Brain microvascular endothelial cell (primary cell): ENCODE results near the gene MIP.

Source experiments
- DNase-seq: peaks from one replicate; pipeline ENCODE4 v3.0.0-alpha.2; 2020
- H3K27ac ChIP-seq: fragments of 250-450 bp; sonication (Bioruptor Pico); 2 replicates; pipeline ENCODE4 v1.5.1; 2020; ENCODE audit warnings: mild to moderate bottlenecking, moderate library complexity
- H3K27me3 ChIP-seq: fragments of 250-450 bp; sonication (Bioruptor Pico); replicated peaks from 2 replicates; pipeline ENCODE4 v1.5.1; 2020; ENCODE audit warnings: mild to moderate bottlenecking
- H3K36me3 ChIP-seq: fragments of 250-450 bp; sonication (Bioruptor Pico); replicated peaks from 2 replicates; pipeline ENCODE4 v1.5.1; 2020; ENCODE audit warnings: mild to moderate bottlenecking
- H3K4me3 ChIP-seq: 2 replicates; pipeline ENCODE4 v1.5.1; 2011; ENCODE audit warnings: low read depth, mild to moderate bottlenecking, control low read depth, low read length, moderate library complexity
- in situ Hi-C: cut with HindIII; loops from 2 replicates; pipeline ENCODE4 v1.10.0; 2017; ENCODE audit warnings: low sequenced_read_pairs, low pct_ligation_motif_present
- TF ChIP-seq, protein P1 (sequence below): IDR thresholded peaks from 2 replicates; pipeline ENCODE4 v1.5.1; 2011; ENCODE audit warnings: low read depth, mild to moderate bottlenecking, moderate library complexity, low read length, control low read depth, inconsistent platforms; ENCODE audit errors: missing control alignments

The MIP gene

DNA sequence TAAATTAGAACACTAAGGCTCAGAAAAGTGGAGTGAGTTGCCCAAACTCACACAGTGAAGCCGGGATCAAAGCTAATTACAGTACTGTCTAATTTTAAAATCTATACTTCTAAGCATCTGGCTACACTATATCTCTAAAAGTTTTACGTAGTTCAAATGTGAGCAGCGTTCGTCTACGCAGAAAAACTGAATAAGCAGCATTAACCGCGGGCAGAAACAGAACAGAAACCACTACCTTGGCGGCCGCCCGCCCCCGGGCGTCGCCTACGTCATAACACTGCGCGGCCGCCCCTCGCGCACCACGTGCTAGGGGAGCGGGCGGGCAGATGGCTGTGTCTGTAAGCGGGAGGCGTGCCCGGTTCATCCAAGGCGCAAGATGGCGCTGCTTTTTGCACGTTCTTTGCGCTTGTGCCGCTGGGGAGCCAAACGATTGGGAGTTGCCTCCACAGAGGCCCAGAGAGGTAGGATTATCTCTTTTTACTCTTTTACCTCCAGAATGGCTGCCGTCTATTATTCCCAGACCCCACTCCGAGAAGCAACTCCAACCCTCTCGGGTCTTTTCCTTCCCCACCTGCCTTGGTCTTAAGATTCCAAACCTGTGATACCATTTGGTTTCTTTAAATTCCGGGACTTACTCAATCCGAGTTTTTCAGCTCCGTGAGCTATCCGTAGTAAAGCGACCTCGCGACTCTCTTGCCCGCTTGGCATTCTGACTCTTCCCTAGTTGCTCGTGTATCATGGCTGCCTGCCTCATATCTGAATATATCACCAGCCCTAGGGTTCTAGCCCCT, 14.0 kb upstream of the MIP start, which contains the start of gene SPRYD4:
Gene SPRYD4, plus strand, starts transcription at position 363 of the 791 bp plus-strand sequence. Its CDS starts 14 bp downstream, at position 377.
- H3K4me3 ChIP-seq = peak within 1 kb of the TSS; percentile 94
- no peaks in the 10 kb centered on the region for H3K36me3 ChIP-seq
- DNase-seq = peak; percentile 87
- H3K27me3 ChIP-seq = no peaks in the 10 kb centered on the region
- in situ Hi-C loops = no loop called here
- TF ChIP-seq, protein P1, sequence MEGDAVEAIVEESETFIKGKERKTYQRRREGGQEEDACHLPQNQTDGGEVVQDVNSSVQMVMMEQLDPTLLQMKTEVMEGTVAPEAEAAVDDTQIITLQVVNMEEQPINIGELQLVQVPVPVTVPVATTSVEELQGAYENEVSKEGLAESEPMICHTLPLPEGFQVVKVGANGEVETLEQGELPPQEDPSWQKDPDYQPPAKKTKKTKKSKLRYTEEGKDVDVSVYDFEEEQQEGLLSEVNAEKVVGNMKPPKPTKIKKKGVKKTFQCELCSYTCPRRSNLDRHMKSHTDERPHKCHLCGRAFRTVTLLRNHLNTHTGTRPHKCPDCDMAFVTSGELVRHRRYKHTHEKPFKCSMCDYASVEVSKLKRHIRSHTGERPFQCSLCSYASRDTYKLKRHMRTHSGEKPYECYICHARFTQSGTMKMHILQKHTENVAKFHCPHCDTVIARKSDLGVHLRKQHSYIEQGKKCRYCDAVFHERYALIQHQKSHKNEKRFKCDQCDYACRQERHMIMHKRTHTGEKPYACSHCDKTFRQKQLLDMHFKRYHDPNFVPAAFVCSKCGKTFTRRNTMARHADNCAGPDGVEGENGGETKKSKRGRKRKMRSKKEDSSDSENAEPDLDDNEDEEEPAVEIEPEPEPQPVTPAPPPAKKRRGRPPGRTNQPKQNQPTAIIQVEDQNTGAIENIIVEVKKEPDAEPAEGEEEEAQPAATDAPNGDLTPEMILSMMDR = peak; percentile 29
- H3K27ac ChIP-seq = peak within 1 kb of the TSS; percentile 79

DNA sequence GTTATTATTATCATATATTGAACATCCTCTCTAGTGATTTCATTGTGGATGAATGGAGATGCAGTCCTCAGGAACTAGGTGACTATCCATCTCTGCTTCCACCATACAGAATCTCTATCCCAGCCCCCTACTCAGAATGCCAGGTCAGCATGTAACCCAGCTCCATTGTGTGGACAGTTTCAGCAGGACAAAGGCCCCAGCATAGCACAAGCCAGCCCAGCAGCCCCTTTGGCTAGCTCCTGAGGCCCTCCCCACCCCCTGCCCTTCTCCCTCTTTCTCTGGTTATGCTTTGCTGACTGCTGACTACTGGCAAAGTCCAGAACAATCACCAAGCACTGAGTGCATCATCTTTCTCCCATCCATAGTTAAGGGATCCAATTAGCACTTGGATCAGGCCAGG, 8.1 kb upstream of the MIP start:
- TF ChIP-seq, protein P1 = no peak
- in situ Hi-C loops = no loop called here
- no peak for DNase-seq
- H3K27me3 ChIP-seq = no peaks in the 10 kb centered on the region
- H3K27ac ChIP-seq = no peak overlapping the region
- H3K4me3 ChIP-seq = no peak overlapping the region
- no peaks in the 10 kb centered on the region for H3K36me3 ChIP-seq

DNA sequence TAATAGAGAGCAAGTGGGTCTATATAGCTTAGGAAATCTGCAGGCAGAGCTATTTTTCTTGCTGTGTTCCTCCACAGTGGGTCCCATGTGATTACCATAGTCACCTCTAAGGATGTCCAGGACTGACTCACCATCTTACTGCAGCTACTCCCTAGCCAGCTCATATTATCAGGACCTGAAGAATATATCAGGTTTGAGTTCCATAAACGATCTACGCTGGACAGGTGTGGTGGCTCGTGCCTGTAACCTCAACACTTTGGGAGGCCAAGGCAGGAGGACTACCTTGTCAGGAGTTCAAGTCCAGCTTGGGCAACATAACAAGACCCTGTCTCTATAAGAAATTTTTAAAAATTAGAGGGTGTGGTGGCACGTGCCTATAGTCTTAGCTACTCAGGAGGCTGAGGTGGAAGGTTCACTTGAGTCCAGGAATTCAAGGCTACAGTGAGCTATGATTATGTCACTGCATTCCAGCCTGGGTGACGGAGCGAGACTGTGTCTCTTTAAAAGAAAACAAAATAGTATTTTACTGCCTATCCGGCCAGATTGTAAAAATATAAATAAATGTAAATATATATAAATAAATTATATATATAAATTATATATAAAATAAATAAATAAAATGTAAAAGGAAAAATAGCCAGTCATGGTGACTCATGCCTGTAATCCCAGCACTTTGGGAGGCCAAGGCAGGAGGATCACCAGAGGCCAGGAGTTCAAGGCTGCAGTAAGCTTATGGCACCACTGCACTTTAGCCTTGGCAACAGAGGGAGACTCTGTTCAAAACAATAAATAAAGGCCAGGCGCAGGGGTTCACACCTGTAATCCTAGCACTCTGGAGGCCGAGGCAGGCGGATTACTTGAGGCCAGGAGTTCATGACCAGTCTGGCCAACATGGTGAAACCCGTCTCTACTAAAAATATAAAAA, 7.0 kb upstream of the MIP start:
- no peaks in the 10 kb centered on the region for H3K27me3 ChIP-seq
- DNase-seq = peak; percentile 56
- H3K4me3 ChIP-seq = no peak overlapping the region
- in situ Hi-C loops = no loop called here
- TF ChIP-seq, protein P1 = no peak
- no peaks in the 10 kb centered on the region for H3K36me3 ChIP-seq
- no peak overlapping the region for H3K27ac ChIP-seq

DNA sequence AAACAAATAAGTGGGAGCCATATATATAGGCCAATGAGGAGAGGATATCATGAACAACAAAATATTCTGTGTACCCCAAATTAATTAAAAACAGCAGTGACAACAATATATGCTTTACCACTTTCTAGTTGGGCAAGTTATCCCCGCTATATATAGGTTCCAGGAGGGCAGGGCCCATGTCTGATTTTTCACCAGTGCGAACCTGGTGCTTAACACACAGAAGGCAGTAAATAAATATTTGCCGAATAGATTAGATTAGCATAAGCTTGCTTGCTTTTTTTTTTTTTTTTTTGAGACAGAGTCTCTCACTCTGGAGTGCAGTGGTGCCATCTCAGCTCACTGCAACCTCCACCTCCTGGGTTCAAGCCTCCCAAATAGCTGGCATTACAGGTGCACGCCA, 3.4 kb upstream of the MIP start:
- TF ChIP-seq, protein P1 = no peak
- DNase-seq = no peak
- H3K27me3 ChIP-seq = no peaks in the 10 kb centered on the region
- H3K36me3 ChIP-seq = no peaks in the 10 kb centered on the region
- no peak overlapping the region for H3K4me3 ChIP-seq
- in situ Hi-C loops = no loop called here
- H3K27ac ChIP-seq = no peak overlapping the region

DNA sequence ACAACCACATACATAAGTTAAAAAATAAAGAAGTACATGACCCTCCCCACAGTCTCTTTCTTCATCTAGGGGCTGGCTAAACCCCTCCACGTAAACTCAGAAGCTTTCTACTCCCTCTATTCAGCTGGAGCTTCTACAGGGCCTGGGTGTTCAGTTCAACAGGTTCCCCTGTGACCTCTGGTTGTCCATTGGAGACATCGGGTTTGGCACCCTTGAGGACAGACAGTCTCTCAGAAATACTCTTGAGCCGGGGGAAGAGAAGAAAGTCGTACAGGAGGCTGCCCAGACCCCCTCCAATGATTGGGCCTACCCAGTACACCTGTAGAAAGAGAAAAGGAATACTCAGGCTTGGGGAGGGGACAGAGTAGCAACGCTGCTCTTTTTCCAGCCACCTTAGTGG, 3.3 kb downstream of the MIP start:
- in situ Hi-C loops = no loop called here
- Histone ChIP-seq H3K4me3 (no peak overlapping the region), H3K27ac (no peak overlapping the region), H3K36me3 (no peaks in the 10 kb centered on the region), H3K27me3 (no peaks in the 10 kb centered on the region)
- no peak for DNase-seq
- TF ChIP-seq, protein P1 = no peak
